GM12872 (cell line): ENCODE results near the gene TLX2.

Experiments used
- TF ChIP-seq, protein P1 (sequence below): IDR thresholded peaks from 3 replicates; pipeline ENCODE4 v1.5.1; 2011; ENCODE audit warnings: low read depth, mild to moderate bottlenecking, low read length, moderate library complexity; ENCODE audit not compliant: insufficient read depth

Gene TLX2

DNA sequence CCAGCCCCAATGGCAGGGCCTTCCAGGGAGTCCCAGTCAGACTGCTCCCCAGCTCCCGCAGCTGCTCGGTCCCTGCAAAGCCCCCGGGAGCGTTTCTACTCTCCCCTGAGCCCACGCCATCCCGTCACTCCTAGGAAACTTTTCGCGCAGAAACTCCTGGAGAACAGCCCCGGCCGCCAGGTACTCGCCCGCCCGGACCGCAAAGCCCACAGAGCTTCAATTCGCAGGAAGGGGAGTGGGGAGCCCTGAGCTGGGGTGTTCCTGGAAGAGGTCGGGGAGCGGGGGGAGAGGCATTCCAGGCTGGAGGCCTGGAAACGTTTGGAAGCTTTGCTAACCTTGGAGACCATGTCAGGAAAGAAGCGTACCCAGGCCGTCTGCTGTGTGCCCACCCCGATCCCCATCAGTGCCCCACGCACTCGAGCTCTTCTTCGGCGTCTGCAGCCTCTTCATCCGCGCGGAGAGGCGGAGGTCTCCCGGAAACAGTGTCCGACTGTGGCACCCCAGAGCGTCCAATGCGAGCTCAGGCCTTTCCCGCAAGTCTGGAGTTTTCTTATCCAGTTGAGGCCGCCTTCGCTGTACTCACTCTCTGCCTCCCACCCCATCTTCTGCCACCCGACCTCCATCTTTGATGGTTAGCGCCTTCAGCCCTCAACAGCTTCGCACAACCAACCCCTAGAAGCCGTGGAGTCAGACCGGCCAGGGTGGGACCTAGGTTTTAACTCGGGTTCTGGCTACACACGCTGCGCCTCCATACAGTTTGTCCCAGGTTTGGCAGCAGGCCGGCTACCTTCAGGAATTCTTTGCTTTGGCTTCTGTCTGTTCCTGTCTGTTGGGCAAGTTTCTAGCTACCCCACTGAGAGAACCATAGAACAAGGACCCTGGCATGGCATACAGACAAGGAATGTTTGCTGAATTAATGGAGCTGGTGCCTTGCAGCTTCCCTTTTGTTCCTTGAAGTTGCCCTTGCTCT, 10.5 kb upstream of the TLX2 start:
- TF ChIP-seq, protein P1, sequence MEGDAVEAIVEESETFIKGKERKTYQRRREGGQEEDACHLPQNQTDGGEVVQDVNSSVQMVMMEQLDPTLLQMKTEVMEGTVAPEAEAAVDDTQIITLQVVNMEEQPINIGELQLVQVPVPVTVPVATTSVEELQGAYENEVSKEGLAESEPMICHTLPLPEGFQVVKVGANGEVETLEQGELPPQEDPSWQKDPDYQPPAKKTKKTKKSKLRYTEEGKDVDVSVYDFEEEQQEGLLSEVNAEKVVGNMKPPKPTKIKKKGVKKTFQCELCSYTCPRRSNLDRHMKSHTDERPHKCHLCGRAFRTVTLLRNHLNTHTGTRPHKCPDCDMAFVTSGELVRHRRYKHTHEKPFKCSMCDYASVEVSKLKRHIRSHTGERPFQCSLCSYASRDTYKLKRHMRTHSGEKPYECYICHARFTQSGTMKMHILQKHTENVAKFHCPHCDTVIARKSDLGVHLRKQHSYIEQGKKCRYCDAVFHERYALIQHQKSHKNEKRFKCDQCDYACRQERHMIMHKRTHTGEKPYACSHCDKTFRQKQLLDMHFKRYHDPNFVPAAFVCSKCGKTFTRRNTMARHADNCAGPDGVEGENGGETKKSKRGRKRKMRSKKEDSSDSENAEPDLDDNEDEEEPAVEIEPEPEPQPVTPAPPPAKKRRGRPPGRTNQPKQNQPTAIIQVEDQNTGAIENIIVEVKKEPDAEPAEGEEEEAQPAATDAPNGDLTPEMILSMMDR, result no peak

DNA sequence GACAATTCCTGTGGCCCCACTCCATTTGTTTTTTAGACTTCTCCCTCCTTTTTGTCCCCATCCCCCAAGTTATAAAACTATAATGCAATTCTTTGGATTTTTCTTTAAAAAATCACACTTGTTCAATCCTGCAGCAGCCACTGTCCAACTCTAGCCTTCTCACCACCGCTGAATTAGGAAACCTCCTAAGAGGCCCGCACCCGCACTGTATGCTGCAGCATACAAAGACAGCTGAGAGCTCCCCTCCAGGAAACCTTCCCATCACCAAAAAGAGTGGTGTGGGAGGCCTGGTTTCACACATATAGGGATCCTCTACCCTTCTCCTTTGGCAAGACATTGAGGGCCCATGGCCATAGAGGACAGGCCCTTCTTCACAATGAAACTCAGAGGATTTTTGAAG, 9.7 kb upstream of the TLX2 start:
- TF ChIP-seq, protein P1, result no peak

GRCh38 chr2:74505448-74506246, 8.6 kb upstream of the TLX2 start:
- TF ChIP-seq, protein P1, result no peak

GRCh38 chr2:74507145-74507925, 6.9 kb upstream of the TLX2 start, which contains the start of gene PCGF1:
PCGF1 (minus strand) TSS chr2:74507695; CDS start chr2:74507668, 27 bp downstream.
- TF ChIP-seq, protein P1, result peak; percentile 76

GRCh38 chr2:74507926-74508520, 6.2 kb upstream of the TLX2 start:
- TF ChIP-seq, protein P1, result no peak

DNA sequence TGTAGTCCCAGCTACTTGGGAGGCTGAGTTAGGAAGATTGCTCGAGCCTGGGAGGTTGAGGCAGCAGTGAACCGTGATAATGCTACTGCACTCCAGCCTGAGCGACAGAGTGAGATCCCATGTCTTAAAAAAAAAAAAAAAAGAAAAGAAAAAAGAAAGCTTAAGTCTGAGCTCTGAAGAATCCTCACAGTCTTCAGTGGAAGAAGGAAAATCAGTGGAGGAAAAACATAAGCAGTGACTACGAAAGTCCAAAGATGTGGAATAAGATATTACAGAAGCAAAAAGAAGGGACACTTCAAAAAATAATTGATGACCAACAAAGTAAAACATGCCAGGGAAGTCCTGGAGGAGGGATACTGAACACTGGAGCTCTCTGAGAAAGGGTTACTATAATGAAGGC, 4.0 kb upstream of the TLX2 start:
- TF ChIP-seq, protein P1, result no peak
